Measurements from ENCODE around the gene GBE1.

DNA sequence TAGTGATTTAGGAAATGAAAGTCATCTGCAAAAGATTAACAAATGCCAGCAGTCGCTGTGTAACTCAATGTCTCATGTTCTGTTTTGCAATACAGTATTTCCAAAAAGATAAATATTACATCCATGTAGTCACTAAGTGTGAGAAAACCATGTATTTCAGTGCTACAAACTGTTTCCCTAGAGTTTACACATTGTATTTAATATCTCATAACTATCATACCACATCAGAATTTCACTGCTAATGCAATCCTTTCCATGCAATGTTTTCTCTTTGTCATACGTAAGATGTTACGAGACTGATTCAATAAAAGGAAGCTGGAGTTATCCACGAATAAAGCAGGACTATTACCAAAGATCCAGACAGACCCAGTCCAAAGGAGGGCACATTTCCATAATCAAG, 269.4 kb downstream of the GBE1 start:
- TF ChIP-seq POLR2A (IDR thresholded peaks at IDR 0.05; ENCODE audit: extremely low read depth, insufficient read length) (no peak), CTCF (IDR thresholded peaks at IDR 0.05; ENCODE audit: low read depth, low read length) (no peak), MYC (IDR thresholded peaks at IDR 0.05; ENCODE audit: low read depth, low read length) (no peak)
- TF ChIP-seq, protein P1, sequence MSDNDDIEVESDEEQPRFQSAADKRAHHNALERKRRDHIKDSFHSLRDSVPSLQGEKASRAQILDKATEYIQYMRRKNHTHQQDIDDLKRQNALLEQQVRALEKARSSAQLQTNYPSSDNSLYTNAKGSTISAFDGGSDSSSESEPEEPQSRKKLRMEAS (IDR thresholded peaks at IDR 0.05; ENCODE audit: low read depth, low read length), result no peak

Data from NB4 (cell line).